HUDEP-2 (cell line): ENCODE measurements around the gene TCF12.

Experiments
- DNase-seq, 76 experiments: peaks; one replicate each; lab custom pipeline; 2025; ENCODE audit not compliant: unreplicated experiment in 76 of 76; lab: John Stamatoyannopoulos, UW

TCF12 gene

DNA sequence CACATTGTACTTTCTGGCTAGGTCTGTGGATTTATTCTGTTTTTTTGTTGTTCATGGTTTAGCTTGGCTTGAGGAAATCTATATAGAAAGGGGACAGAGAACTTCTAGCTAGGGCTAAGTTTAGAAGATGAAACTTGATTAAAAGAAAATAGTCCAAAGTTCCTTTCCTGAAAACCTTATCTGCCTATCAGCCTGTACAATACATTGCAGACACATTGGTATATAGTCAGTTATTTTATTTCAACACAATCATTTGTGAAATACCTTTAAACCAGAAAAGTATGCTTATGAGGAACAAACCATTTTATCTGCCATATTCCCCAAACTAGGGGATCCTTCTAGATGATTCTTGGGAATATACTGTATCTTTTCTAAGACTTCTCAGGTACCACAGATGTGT is 310.6 kb downstream of the TCF12 start:
- no peak for DNase-seq

GRCh38 chr15:57231559-57231958 is 313.1 kb downstream of the TCF12 start:
- no peak for DNase-seq

GRCh38 chr15:57234156-57234555 is 315.7 kb downstream of the TCF12 start:
- no peak for DNase-seq

GRCh38 chr15:57235186-57235585 is 316.7 kb downstream of the TCF12 start:
- DNase-seq = no peak

- no peak for DNase-seq
Measured at GRCh38 chr15:57235873-57236272, 317.4 kb downstream of the TCF12 start.

- DNase-seq = no peak
Measured at GRCh38 chr15:57236561-57237300, 318.3 kb downstream of the TCF12 start.

GRCh38 chr15:57237301-57237642 is 318.8 kb downstream of the TCF12 start:
- DNase-seq = no peak

GRCh38 chr15:57237676-57238075 is 319.2 kb downstream of the TCF12 start:
- no peak for DNase-seq

GRCh38 chr15:57245130-57245529 is 326.7 kb downstream of the TCF12 start:
- DNase-seq = no peak

DNA sequence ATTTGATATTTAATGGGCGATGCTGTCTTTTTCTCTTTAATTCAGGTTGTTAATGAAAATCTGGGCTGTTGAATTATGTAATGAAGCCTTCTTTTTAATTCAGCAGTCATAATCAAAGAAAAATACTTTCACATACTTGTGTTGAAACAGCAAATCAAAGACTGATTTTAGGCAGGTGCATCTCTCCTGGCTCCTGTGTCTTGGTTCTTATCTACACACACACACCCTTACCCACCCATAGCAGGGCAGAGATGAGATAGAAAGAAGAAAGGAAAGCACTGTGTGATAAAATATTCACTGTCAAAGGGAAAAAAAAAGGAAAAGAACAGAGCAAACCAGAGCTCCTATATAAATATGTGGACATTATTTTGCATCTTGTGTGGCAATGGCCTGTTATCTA is 327.3 kb downstream of the TCF12 start:
- DNase-seq = peak in 1 of 76 experiments; percentile 9

GRCh38 chr15:57248074-57248473 is 329.6 kb downstream of the TCF12 start:
- DNase-seq = no peak

DNA sequence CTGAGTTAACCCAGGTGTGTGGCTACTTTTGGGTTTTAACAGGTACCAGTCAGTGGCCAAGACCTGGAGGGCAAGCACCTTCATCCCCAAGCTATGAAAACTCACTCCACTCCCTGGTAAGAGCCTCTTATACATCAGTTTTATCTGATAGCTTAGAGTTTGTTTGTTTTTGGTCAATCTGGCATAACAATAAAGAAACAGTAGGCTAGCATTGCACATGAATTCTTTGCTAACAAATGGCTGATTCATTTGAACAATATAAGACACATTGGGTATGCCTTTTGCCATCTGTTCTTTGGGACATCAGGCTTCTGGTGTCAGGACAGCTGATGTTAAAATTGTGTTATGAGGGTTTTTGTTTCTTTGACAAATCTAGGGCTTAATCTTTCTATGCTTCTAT is 332.9 kb downstream of the TCF12 start:
- no peak for DNase-seq

DNA sequence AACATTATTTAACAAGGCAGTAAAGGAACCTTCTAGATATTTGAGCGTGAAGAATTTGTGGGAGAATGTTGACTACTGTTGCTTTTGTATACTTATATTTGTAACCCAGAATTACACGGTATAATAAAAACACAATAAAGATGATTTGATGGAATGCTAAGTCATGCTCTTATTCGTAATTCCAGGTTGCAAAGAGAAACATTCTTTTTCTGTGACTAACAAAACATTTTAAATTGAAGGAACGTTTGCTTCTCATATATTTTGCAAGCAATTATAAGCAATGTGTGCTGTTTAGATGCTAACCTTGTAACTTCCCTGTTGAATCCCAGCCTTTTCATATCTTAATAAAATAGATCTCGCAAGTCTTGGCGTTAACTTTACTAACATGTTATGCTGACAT is 333.5 kb downstream of the TCF12 start:
- no peak for DNase-seq

DNA sequence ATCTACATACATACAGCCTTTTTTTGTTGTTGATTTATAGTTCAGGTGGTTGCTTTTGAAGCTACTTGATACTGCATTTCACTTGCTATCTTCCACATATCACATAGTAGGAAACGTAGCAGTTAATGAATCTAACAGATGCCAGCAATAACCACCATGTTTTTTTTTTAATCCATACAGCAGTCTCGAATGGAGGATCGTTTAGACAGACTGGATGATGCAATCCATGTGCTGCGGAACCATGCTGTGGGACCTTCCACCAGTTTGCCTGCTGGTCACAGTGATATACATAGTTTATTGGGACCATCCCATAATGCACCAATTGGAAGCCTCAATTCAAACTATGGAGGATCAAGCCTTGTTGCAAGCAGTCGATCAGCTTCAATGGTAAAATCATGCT is 334.6 kb downstream of the TCF12 start:
- DNase-seq = no peak

DNA sequence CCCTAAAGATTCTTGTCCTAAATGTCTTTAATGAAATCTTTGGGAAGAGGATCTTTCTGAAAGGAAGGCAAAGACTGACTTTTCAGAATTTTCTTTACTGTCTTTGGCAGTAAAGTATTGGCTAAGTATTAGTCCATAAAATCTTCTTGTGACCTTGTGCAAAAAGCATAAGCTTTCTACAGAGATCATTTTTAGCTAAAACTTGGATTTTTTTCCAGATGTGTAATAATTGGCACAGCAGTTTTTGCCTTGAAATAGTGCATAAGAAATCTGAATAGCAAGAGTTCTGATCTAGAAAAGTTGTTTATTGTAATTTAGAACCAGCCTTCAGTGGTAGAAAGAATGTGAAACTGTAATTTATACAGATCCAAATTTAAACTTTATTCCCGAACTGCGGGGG is 335.1 kb downstream of the TCF12 start:
- DNase-seq = no peak

DNA sequence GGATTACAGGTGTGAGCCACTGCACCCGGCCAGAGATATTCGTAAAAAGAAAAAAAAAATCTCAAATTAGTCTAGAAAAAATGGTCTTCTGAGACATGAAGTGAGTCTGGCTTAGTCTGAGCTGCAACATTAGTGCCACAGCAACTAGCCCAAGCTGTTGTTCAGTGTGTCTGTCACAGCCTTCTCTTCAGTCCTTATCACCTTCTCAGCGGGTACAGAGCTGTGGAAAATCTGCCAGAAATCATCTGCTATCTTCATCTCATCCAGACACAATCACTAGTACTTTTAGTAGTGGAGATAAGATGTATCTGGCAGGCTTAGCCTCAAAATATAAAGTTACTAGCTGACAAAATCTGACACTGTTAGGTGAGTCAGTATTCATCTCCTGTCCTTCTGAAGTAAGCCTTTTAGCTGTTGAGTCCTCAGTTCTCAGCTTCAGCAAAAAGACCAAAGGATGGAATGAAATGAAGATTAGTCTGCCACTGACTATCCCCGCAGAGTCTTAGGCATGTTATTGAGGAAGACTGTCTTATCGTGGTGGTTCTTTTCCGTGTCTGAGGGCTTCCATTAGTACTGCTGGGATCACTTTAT is 337.4 kb downstream of the TCF12 start:
- no peak for DNase-seq

GRCh38 chr15:57256939-57257338 is 338.5 kb downstream of the TCF12 start:
- no peak for DNase-seq

GRCh38 chr15:57259568-57260040 is 341.2 kb downstream of the TCF12 start:
- DNase-seq = no peak

GRCh38 chr15:57263520-57263919 is 345.1 kb downstream of the TCF12 start:
- DNase-seq = no peak

GRCh38 chr15:57272771-57273357 is 354.4 kb downstream of the TCF12 start:
- DNase-seq = no peak

DNA sequence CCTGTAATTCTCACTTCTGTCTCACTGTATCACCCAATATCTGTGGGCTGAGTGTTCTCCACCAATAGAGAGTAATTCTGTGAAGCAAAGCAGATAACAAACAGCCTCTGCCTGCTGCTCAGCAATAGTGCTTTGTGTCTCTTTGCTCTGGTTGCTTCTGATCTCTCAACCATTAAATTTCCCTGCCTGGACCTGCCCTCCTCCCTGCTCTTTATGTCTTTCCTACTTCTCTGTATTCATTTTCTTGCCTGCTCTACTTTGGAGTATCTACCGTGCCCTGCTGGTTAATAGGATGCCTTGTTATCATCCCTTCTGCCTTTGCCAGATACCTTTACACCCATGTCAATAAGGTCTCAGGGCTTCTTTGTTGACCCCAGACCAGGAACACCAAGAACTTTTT is 355.0 kb downstream of the TCF12 start:
- no peak for DNase-seq

- no peak for DNase-seq
Measured at GRCh38 chr15:57278439-57278838, 360.0 kb downstream of the TCF12 start.
